HG03066 (cell line): ENCODE measurements around the gene TAOK3.

ENCODE experiments used
- ATAC-seq: cut with Tn5 transposase; IDR thresholded peaks from one replicate; pipeline ENCODE4 v1.9.1; 2021; ENCODE audit warnings: low read depth; ENCODE audit not compliant: unreplicated experiment

The TAOK3 gene

GRCh38 chr12:118237052-118237665 lies 135.5 kb downstream of the TAOK3 start:
- ATAC-seq = peak; percentile 94

DNA sequence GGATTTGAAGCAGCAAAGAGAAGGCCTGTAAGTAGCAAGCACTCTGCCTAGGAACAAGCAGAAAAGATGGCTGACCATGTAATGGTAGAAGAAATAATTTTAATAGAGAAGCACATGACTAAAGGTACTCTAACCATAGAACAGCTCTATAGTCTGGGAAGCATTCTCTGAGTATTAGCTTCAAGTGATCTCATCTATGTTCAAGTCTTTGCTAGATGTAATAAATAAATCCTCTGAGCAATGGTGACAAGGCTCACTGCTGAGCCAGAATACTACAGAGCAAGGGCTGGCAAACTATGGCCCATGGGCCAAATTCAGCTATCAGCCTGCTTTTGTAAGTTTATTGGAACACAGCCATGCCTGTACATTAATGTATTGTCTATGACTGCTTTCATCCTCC lies 152.0 kb downstream of the TAOK3 start:
- no peak for ATAC-seq

- no peak for ATAC-seq
Observed at GRCh38 chr12:118219772-118220171, 152.9 kb downstream of the TAOK3 start.

DNA sequence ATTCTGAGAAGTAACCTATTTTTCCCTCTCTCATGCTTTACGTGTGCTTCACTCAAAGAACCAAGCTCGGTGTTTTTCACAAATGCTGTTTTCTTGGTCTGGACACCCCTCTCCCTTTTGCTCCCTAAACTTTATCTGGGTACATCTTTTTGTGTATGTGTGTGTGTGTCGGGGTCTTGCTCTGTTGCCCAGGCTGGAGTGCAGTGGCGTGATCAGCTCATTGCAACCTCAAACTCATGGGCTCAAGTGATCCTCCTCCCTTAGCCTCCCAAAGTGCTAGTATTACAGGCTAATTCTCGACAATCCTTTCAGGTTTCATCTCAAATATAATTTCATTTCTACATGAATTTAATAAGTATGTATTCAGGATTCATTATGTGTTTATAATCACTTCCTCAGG lies 153.6 kb downstream of the TAOK3 start:
- ATAC-seq = no peak

GRCh38 chr12:118213452-118213851 lies 159.3 kb downstream of the TAOK3 start:
- ATAC-seq = no peak

- no peak for ATAC-seq
Observed at GRCh38 chr12:118212606-118213005, 160.1 kb downstream of the TAOK3 start.

GRCh38 chr12:118206107-118206412 lies 166.6 kb downstream of the TAOK3 start:
- no peak for ATAC-seq

GRCh38 chr12:118193958-118194357 lies 178.7 kb downstream of the TAOK3 start:
- ATAC-seq = no peak

DNA sequence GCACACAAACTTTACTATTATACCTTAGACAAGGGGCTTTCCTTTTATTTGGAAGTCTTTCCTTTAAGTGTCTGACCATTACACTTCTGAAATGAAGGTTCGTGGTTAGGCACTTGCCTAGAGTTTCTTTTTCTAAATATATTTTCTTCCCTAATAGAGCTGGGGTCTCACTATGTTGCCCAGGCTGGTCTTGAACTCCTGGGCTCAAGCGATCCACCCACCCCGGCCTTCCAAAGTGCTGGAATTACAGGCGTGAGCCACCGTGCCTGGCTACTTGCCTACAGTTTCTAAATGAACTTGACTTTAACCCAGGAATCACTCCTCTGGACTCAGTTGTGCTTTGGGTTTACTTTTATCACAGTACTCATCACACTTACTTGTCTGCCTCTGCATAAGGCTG lies 179.2 kb downstream of the TAOK3 start:
- ATAC-seq = no peak

GRCh38 chr12:118190266-118190665 lies 182.4 kb downstream of the TAOK3 start:
- no peak for ATAC-seq

GRCh38 chr12:118189741-118190191 lies 182.9 kb downstream of the TAOK3 start:
- ATAC-seq = no peak

GRCh38 chr12:118188690-118189371 lies 183.9 kb downstream of the TAOK3 start:
- ATAC-seq = no peak

GRCh38 chr12:118187751-118188435 lies 184.8 kb downstream of the TAOK3 start:
- ATAC-seq = no peak

DNA sequence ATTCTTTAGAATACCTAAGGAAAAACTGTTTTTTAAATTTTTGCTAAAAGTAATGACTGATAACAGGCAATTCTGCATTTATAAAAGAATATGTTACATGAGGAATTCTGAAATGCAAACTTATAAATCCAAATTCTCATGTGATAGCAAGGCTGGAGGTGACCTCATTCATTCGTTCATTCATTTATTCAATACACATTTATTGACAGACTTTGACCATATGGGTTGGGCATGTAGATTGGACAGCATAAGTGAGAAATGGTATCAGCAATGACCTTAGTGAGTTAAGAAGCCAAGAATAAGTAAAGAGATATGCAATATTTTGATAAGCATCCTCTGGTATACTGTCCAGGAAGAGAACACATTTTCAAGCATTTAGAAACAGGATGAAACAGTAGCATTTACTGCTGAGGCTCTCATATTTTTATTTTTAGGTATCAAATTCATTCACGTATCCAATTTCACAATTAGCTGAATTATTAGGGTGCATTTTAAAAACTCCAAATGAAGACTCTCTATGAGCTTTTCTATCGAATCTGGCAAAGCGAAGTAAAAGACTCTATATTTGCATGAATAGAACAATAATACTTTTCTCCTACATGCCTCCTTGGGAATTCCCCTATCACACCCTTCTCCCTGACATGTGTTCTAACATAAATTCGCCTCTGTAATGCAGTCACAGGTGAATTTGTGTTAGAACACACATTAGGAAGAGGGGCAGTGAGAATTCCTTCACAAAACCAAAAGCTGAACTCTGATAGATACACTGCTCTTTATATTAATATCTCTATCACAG lies 186.9 kb downstream of the TAOK3 start:
- ATAC-seq = no peak

DNA sequence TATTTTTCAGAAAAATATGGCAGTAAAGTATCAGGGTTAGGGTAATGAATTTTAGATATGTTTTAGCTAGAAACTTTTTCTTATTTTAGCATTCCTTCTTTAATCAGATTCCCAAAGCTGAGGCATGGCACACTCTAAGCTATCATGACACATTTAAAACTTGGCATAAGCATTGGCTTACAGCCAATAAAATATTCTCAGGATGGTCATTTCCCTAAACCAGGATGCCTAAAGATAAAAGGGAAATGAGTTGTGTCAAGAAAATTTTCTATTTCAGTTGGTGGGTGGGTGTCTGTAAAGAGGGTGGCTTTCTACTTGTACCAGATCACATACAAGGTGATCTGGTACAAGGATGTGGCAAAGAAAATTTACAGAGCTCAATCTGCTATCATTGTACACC lies 189.0 kb downstream of the TAOK3 start:
- ATAC-seq = no peak

DNA sequence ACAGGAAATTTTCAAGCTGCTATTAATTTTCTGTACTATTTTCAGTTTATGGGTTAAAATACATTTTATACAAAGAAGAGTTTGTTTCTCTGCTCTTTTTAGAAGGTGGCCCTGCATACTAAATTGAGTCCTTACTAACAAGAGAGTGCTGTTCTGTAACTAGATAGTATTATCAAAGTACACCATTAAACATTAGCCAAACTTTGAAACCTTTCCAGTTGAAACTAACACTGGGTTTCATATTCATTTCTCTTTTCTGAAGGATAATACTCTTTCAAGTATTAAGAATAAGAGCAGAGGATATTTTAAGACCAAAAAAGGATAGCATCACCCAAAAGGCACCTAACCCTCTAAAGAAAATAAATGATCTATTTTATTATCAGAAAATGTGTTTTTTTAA lies 189.6 kb downstream of the TAOK3 start:
- no peak for ATAC-seq

GRCh38 chr12:118175823-118176447 lies 196.8 kb downstream of the TAOK3 start:
- ATAC-seq = peak; percentile 92

DNA sequence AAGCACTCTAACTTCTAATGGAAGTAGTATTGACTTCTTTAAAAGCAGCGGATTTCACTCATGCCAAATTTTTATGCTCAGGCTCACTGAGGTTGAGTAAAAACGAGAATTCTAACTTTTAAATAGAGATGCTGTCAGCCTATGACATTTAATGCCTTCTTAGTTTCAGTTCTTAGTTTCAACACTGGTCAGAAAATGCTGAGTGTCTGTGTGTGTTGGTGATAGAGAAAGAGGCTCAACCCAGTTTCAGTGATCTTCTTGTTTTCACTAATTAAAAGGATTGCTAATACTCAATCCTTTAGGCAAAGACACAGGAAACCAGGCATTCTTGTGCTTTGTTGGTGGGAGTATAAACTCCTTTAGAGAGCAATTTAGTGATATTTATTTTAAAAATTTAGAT lies 205.8 kb downstream of the TAOK3 start:
- peak; percentile 99 for ATAC-seq

DNA sequence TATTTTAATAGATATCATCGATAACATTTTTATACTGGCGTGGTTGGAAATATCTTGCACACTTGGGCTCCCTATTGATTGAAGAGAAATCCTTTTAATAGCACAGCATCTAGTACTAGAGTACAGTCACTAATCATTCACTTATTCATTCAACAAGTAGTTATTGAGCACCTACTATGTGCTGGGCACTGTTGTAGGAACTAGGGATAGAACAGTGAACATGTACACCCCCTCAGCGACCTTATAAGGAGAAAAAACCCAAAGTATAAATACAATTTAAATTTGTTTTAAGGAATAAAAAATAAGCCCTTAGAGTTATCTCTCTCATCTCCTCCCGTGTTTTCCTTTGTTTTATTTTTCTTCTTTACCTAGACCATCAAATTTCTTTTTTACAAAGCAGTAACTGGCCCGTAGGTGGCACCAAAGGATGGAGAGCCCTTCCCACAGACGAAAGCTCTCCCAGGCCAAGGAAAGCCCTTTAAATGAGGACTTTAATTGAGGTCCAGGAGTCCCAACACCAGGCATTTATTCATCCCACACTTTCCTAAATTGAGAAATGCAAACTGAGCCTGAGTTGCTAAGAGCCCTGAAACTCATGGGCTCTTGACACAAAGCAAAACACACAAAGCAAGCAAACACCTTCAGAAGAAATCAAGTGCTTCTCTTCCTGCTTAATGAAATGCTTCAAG lies 207.8 kb downstream of the TAOK3 start:
- no peak for ATAC-seq

DNA sequence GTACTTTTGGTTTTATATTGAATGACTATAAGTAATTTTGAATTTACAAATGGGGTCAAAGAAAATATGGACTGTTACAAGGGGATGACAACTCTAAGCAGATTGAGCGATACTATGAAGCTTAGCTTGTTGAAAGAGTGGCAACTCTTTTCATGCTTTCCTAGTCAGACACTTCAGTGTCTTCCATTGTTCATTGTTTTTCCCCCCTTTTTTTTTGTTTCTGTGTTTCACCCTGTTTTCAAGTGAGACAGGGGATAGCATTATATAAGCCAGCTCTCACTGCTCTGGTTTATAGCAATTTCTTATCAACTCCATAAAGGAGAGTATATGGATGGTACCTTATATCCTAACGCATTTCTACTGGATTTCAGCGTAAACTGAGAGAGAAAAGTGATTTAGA lies 212.2 kb downstream of the TAOK3 start:
- ATAC-seq = no peak
